ENCODE results near the gene ANKRD36C. TPM values are rescaled to one million over a fixed set of nuclear protein-coding genes. Genes with fewer than 3 reads are reported as not detected.
"Not testable (repeated sequence)": the region's sequence is repeated elsewhere in the genome, so short reads cannot be mapped to it uniquely, and the experiment has no call there.

ANKRD36C gene
- total RNA-seq, 1 experiment from 2014 or later, result 30.1 TPM

GRCh38 chr2:95930740-95931139, 60.9 kb downstream of the ANKRD36C start:
- BruUV-seq (replicated peaks); intact Hi-C loops (cut with micrococcal nuclease; ENCODE audit: unreplicated experiment): not testable (repeated sequence)

DNA sequence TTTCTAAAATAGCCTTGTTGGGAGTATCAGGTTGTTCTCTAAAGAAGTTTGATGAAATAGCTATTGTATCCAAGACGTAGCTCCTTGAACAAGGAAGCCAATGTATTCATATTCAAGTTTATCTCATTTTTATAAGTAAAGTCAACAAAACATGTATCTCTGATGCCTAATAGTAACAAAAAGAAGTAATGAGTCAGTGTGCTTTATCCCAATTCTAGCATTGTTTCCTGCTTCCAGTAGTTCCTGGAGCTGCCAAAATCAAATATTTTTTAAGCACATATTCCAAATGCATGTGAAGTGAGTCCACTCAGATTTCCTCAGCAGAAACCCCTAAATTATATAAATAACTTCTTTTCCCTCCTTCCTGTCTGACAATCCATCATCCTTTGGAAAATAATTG, 74.6 kb downstream of the ANKRD36C start:
- DNase-seq (ENCODE audit: low spot score); H3K27me3 ChIP-seq (replicated peaks; ENCODE audit: insufficient read depth, low read depth, low read length, poor library complexity); H3K4me3 ChIP-seq (ENCODE audit: low read depth, low read length, poor library complexity, severe bottlenecking); BruUV-seq (replicated peaks); H3K4me1 ChIP-seq (ENCODE audit: insufficient read depth, low read length, poor library complexity, severe bottlenecking); intact Hi-C loops (cut with micrococcal nuclease; ENCODE audit: unreplicated experiment); CTCF ChIA-PET; H3K27ac ChIP-seq (ENCODE audit: low read depth, low read length, poor library complexity, severe bottlenecking); H3K9me3 ChIP-seq (ENCODE audit: low read depth, low read length, poor library complexity, severe bottlenecking); H3K36me3 ChIP-seq (ENCODE audit: insufficient read depth, low read length, poor library complexity, severe bottlenecking); POLR2A ChIA-PET (ENCODE audit: low non-redundant PET): not testable (repeated sequence)

More at GRCh38 chr2:95930740-95931139, 60.9 kb downstream of the ANKRD36C start:
- H3K27ac ChIP-seq (ENCODE audit: low read depth, low read length, poor library complexity, severe bottlenecking); POLR2A ChIA-PET (ENCODE audit: low non-redundant PET); CTCF ChIA-PET; H3K9me3 ChIP-seq (ENCODE audit: low read depth, low read length, poor library complexity, severe bottlenecking); H3K36me3 ChIP-seq (ENCODE audit: insufficient read depth, low read length, poor library complexity, severe bottlenecking); H3K4me3 ChIP-seq (ENCODE audit: low read depth, low read length, poor library complexity, severe bottlenecking); DNase-seq (ENCODE audit: low spot score); H3K27me3 ChIP-seq (replicated peaks; ENCODE audit: insufficient read depth, low read depth, low read length, poor library complexity); H3K4me1 ChIP-seq (ENCODE audit: insufficient read depth, low read length, poor library complexity, severe bottlenecking): not testable (repeated sequence)

GRCh38 chr2:95915131-95915530, 76.5 kb downstream of the ANKRD36C start:
- CTCF ChIA-PET; H3K27ac ChIP-seq (ENCODE audit: low read depth, low read length, poor library complexity, severe bottlenecking); BruUV-seq (replicated peaks); H3K4me3 ChIP-seq (ENCODE audit: low read depth, low read length, poor library complexity, severe bottlenecking); H3K4me1 ChIP-seq (ENCODE audit: insufficient read depth, low read length, poor library complexity, severe bottlenecking); intact Hi-C loops (cut with micrococcal nuclease; ENCODE audit: unreplicated experiment); POLR2A ChIA-PET (ENCODE audit: low non-redundant PET); H3K27me3 ChIP-seq (replicated peaks; ENCODE audit: insufficient read depth, low read depth, low read length, poor library complexity); H3K36me3 ChIP-seq (ENCODE audit: insufficient read depth, low read length, poor library complexity, severe bottlenecking); H3K9me3 ChIP-seq (ENCODE audit: low read depth, low read length, poor library complexity, severe bottlenecking); DNase-seq (ENCODE audit: low spot score): not testable (repeated sequence)

DNA sequence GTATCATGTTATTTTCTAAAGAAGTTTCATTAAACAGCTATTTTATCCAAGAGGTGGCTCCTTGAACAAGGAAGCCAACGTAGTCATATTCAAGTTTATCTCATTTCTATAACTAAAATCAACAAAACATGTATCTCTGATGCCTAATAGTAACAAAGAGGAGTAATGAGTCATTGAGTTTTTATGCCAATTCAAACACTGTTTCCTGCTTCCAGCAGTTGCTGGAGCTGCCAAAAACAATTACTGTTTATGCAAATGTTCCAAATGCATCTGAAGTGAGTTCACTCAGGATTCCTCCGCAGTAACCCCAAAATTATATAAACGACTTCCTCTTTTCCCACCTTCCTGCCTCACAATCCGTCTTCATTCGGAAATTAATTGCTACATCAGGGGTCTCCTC, 80.2 kb downstream of the ANKRD36C start:
- intact Hi-C loops (cut with micrococcal nuclease; ENCODE audit: unreplicated experiment); H3K27ac ChIP-seq (ENCODE audit: low read depth, low read length, poor library complexity, severe bottlenecking); H3K4me3 ChIP-seq (ENCODE audit: low read depth, low read length, poor library complexity, severe bottlenecking); H3K4me1 ChIP-seq (ENCODE audit: insufficient read depth, low read length, poor library complexity, severe bottlenecking); BruUV-seq (replicated peaks); POLR2A ChIA-PET (ENCODE audit: low non-redundant PET); H3K9me3 ChIP-seq (ENCODE audit: low read depth, low read length, poor library complexity, severe bottlenecking); H3K36me3 ChIP-seq (ENCODE audit: insufficient read depth, low read length, poor library complexity, severe bottlenecking); CTCF ChIA-PET; H3K27me3 ChIP-seq (replicated peaks; ENCODE audit: insufficient read depth, low read depth, low read length, poor library complexity): not testable (repeated sequence)
- DNase-seq (ENCODE audit: low spot score), result peak; percentile 81

GRCh38 chr2:95894443-95894842, 97.2 kb downstream of the ANKRD36C start:
- H3K27me3 ChIP-seq (replicated peaks; ENCODE audit: insufficient read depth, low read depth, low read length, poor library complexity); CTCF ChIA-PET; H3K9me3 ChIP-seq (ENCODE audit: low read depth, low read length, poor library complexity, severe bottlenecking); H3K36me3 ChIP-seq (ENCODE audit: insufficient read depth, low read length, poor library complexity, severe bottlenecking); H3K27ac ChIP-seq (ENCODE audit: low read depth, low read length, poor library complexity, severe bottlenecking); DNase-seq (ENCODE audit: low spot score); POLR2A ChIA-PET (ENCODE audit: low non-redundant PET); intact Hi-C loops (cut with micrococcal nuclease; ENCODE audit: unreplicated experiment); H3K4me1 ChIP-seq (ENCODE audit: insufficient read depth, low read length, poor library complexity, severe bottlenecking); BruUV-seq (replicated peaks); H3K4me3 ChIP-seq (ENCODE audit: low read depth, low read length, poor library complexity, severe bottlenecking): not testable (repeated sequence)

DNA sequence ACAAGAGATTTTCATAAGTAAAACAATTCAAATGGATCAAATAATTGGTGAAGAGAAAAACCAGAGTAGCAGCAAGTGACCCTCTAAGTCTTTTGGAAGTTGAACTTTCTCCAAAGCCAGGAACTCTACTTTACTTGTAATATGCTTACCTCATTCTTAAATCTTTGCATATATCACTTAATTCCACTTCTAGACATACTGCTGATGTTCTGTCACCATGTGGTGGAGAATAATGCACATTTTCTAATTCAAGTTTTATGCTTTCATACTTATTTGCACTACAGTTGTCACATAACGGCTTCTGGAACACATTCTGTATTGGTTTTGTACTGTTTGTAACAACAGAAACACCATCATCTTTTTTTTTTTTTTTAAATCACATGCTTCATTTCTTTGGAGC, 123.7 kb downstream of the ANKRD36C start:
- POLR2A ChIA-PET (ENCODE audit: low non-redundant PET); H3K27me3 ChIP-seq (replicated peaks; ENCODE audit: insufficient read depth, low read depth, low read length, poor library complexity); H3K9me3 ChIP-seq (ENCODE audit: low read depth, low read length, poor library complexity, severe bottlenecking); H3K4me3 ChIP-seq (ENCODE audit: low read depth, low read length, poor library complexity, severe bottlenecking); DNase-seq (ENCODE audit: low spot score); H3K36me3 ChIP-seq (ENCODE audit: insufficient read depth, low read length, poor library complexity, severe bottlenecking); CTCF ChIA-PET; H3K4me1 ChIP-seq (ENCODE audit: insufficient read depth, low read length, poor library complexity, severe bottlenecking); intact Hi-C loops (cut with micrococcal nuclease; ENCODE audit: unreplicated experiment); H3K27ac ChIP-seq (ENCODE audit: low read depth, low read length, poor library complexity, severe bottlenecking); BruUV-seq (replicated peaks): not testable (repeated sequence)

DNA sequence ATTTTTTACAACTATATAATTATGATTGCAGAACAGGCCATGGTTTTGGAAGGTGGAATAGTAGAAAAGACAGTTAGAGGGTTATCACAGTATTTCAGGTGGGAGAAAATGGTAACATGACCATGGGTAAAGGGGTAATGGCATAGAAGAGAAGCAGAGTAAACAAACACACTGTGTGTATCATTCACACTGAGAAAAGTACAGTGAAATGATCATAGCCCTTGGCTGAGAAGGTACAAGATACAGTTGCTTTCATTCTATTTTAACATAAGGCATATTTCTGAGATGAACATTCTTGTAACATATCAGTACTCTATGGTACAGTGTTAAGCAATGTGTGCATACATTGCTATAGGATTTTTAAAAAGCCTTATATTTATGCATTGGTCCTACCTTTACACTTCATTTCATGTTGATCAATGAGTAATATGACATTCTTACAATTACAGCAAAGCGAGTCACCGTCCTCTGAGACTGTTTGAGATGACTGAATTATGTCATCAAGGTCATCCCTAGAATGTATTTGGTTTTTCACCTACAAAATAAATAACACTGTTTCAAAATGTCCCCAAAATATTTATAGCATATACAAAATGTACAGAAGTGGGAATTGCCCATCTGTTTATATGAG, 124.5 kb downstream of the ANKRD36C start:
- H3K27ac ChIP-seq (ENCODE audit: low read depth, low read length, poor library complexity, severe bottlenecking); intact Hi-C loops (cut with micrococcal nuclease; ENCODE audit: unreplicated experiment); H3K36me3 ChIP-seq (ENCODE audit: insufficient read depth, low read length, poor library complexity, severe bottlenecking); DNase-seq (ENCODE audit: low spot score); POLR2A ChIA-PET (ENCODE audit: low non-redundant PET); H3K4me1 ChIP-seq (ENCODE audit: insufficient read depth, low read length, poor library complexity, severe bottlenecking); CTCF ChIA-PET; H3K27me3 ChIP-seq (replicated peaks; ENCODE audit: insufficient read depth, low read depth, low read length, poor library complexity); H3K9me3 ChIP-seq (ENCODE audit: low read depth, low read length, poor library complexity, severe bottlenecking); H3K4me3 ChIP-seq (ENCODE audit: low read depth, low read length, poor library complexity, severe bottlenecking); BruUV-seq (replicated peaks): not testable (repeated sequence)

- H3K27me3 ChIP-seq (replicated peaks; ENCODE audit: insufficient read depth, low read depth, low read length, poor library complexity); H3K9me3 ChIP-seq (ENCODE audit: low read depth, low read length, poor library complexity, severe bottlenecking); H3K4me1 ChIP-seq (ENCODE audit: insufficient read depth, low read length, poor library complexity, severe bottlenecking); H3K4me3 ChIP-seq (ENCODE audit: low read depth, low read length, poor library complexity, severe bottlenecking); H3K27ac ChIP-seq (ENCODE audit: low read depth, low read length, poor library complexity, severe bottlenecking); DNase-seq (ENCODE audit: low spot score); intact Hi-C loops (cut with micrococcal nuclease; ENCODE audit: unreplicated experiment); BruUV-seq (replicated peaks); CTCF ChIA-PET; H3K36me3 ChIP-seq (ENCODE audit: insufficient read depth, low read length, poor library complexity, severe bottlenecking); POLR2A ChIA-PET (ENCODE audit: low non-redundant PET): not testable (repeated sequence)
Measured at GRCh38 chr2:95862121-95862520, 129.5 kb downstream of the ANKRD36C start.
